ENCODE data around the gene KANSL1L.

- TF ChIP-seq CTCF (IDR thresholded peaks at IDR 0.05; ENCODE audit: low read length) (no peak), EZH2 (IDR thresholded peaks at IDR 0.05; ENCODE audit: borderline replicate concordance, low read length) (no peak)
Observed at GRCh38 chr2:210009896-210010295, 161.3 kb downstream of the KANSL1L start.

Data from OCI-LY1 (cell line).